Measurements from ENCODE around the gene FAM124A.

DNA sequence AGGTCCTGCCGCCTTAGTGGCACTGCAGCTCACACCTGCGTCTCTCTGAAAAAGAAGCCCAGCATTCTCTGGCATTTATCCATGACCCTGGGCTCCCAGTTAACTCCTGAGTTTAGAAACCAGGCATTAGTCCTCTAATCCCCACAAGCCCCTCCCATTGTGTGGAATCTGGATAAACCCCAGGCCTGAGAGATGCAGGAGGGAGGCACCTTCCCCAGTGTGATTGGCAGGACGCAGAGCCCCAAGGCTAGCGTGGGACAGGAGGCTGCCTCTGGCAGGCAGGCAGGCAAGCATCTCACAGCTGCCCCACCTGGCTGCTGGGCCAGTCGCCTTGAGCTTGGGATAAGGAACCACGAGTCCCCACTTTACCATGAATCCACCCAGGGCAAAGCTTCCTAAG, 106.3 kb downstream of the FAM124A start:
- TF ChIP-seq, protein P1, sequence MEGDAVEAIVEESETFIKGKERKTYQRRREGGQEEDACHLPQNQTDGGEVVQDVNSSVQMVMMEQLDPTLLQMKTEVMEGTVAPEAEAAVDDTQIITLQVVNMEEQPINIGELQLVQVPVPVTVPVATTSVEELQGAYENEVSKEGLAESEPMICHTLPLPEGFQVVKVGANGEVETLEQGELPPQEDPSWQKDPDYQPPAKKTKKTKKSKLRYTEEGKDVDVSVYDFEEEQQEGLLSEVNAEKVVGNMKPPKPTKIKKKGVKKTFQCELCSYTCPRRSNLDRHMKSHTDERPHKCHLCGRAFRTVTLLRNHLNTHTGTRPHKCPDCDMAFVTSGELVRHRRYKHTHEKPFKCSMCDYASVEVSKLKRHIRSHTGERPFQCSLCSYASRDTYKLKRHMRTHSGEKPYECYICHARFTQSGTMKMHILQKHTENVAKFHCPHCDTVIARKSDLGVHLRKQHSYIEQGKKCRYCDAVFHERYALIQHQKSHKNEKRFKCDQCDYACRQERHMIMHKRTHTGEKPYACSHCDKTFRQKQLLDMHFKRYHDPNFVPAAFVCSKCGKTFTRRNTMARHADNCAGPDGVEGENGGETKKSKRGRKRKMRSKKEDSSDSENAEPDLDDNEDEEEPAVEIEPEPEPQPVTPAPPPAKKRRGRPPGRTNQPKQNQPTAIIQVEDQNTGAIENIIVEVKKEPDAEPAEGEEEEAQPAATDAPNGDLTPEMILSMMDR (IDR thresholded peaks at IDR 0.05), result no peak
- no peak for TF ChIP-seq SIN3A (IDR thresholded peaks at IDR 0.05; ENCODE audit: borderline replicate concordance, insufficient read depth, low read depth, low read length)
- TF ChIP-seq POLR2AphosphoS5 (IDR thresholded peaks at IDR 0.05; ENCODE audit: low read depth, low read length), result no peak
- TF ChIP-seq, protein P2, sequence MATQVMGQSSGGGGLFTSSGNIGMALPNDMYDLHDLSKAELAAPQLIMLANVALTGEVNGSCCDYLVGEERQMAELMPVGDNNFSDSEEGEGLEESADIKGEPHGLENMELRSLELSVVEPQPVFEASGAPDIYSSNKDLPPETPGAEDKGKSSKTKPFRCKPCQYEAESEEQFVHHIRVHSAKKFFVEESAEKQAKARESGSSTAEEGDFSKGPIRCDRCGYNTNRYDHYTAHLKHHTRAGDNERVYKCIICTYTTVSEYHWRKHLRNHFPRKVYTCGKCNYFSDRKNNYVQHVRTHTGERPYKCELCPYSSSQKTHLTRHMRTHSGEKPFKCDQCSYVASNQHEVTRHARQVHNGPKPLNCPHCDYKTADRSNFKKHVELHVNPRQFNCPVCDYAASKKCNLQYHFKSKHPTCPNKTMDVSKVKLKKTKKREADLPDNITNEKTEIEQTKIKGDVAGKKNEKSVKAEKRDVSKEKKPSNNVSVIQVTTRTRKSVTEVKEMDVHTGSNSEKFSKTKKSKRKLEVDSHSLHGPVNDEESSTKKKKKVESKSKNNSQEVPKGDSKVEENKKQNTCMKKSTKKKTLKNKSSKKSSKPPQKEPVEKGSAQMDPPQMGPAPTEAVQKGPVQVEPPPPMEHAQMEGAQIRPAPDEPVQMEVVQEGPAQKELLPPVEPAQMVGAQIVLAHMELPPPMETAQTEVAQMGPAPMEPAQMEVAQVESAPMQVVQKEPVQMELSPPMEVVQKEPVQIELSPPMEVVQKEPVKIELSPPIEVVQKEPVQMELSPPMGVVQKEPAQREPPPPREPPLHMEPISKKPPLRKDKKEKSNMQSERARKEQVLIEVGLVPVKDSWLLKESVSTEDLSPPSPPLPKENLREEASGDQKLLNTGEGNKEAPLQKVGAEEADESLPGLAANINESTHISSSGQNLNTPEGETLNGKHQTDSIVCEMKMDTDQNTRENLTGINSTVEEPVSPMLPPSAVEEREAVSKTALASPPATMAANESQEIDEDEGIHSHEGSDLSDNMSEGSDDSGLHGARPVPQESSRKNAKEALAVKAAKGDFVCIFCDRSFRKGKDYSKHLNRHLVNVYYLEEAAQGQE (IDR thresholded peaks at IDR 0.05; ENCODE audit: insufficient read depth in 1 of 2, low read depth in 2 of 2, low read length in 1 of 2), result no peak
- TF ChIP-seq TCF7L2 (IDR thresholded peaks at IDR 0.05; ENCODE audit: low read depth, low read length), result no peak

All from Panc1 (cell line).